Measurements from ENCODE around the gene STAG3. TPM values are rescaled to one million over a fixed set of nuclear protein-coding genes. Genes with fewer than 3 reads are reported as not detected.
"Not testable (repeated sequence)": the region's sequence is repeated elsewhere in the genome, so short reads cannot be mapped to it uniquely, and the experiment has no call there.

STAG3 gene
- polyA plus RNA-seq, 1 donor from 2014 or later = 0.64 TPM

GRCh38 chr7:100222445-100223132, 44.9 kb downstream of the STAG3 start:
- Histone ChIP-seq H3K27me3 (ENCODE audit: insufficient read depth, low read depth, low read length) (no peaks in the 10 kb centered on the region), H3K4me3 (ENCODE audit: low read length) (no peak overlapping the region), H3K79me2 (replicated peaks; ENCODE audit: insufficient read depth, low read length) (no peaks in the 10 kb centered on the region), H3K9me3 (ENCODE audit: low read length) (no peaks in the 10 kb centered on the region), H3K27ac (ENCODE audit: low read length) (no peak overlapping the region), H3K36me3 (ENCODE audit: insufficient read depth, low read length) (no peaks in the 10 kb centered on the region), H3K9me2 (ENCODE audit: insufficient read depth, low read length) (no peaks in the 10 kb centered on the region), H3K9ac (ENCODE audit: low read length) (no peak overlapping the region), H4K20me1 (ENCODE audit: insufficient read depth) (no peaks in the 10 kb centered on the region), H3F3A (ENCODE audit: insufficient read depth, low read length, poor library complexity, severe bottlenecking) (no peaks in the 10 kb centered on the region), H2AFZ (ENCODE audit: low read depth, low read length) (no peak overlapping the region), H3K4me2 (ENCODE audit: low read length) (no peak overlapping the region)
- TF ChIP-seq CTCF (IDR thresholded peaks at IDR 0.05; ENCODE audit: poor library complexity, severe bottlenecking) (no peak), EZH2 (IDR thresholded peaks at IDR 0.05; ENCODE audit: borderline replicate concordance, insufficient read depth, low read length, poor library complexity, severe bottlenecking) (no peak), TAF1 (IDR thresholded peaks at IDR 0.05; ENCODE audit: low read depth) (no peak), RAD21 (conservative IDR thresholded peaks at IDR 0.05) (no peak), REST (IDR thresholded peaks at IDR 0.05; ENCODE audit: borderline replicate concordance) (no peak), MXI1 (conservative IDR thresholded peaks at IDR 0.05; ENCODE audit: poor library complexity, severe bottlenecking) (no peak), EP300 (conservative IDR thresholded peaks at IDR 0.05; ENCODE audit: poor library complexity, severe bottlenecking) (no peak), POLR2AphosphoS5 (IDR thresholded peaks at IDR 0.05) (no peak), SMC3 (conservative IDR thresholded peaks at IDR 0.05; ENCODE audit: poor library complexity) (no peak)

GRCh38 chr7:100223376-100223927, 45.7 kb downstream of the STAG3 start:
- not testable (repeated sequence) for H3K4me3 ChIP-seq (ENCODE audit: low read length); H3K36me3 ChIP-seq (ENCODE audit: insufficient read depth, low read length); H3K79me2 ChIP-seq (replicated peaks; ENCODE audit: insufficient read depth, low read length); H3K9me2 ChIP-seq (ENCODE audit: insufficient read depth, low read length); H3F3A ChIP-seq (ENCODE audit: insufficient read depth, low read length, poor library complexity, severe bottlenecking); H4K20me1 ChIP-seq (ENCODE audit: insufficient read depth); H3K4me2 ChIP-seq (ENCODE audit: low read length); H2AFZ ChIP-seq (ENCODE audit: low read depth, low read length); H3K9me3 ChIP-seq (ENCODE audit: low read length); H3K27ac ChIP-seq (ENCODE audit: low read length); H3K9ac ChIP-seq (ENCODE audit: low read length); H3K27me3 ChIP-seq (ENCODE audit: insufficient read depth, low read depth, low read length)

- H4K20me1 ChIP-seq (ENCODE audit: insufficient read depth); H3K79me2 ChIP-seq (replicated peaks; ENCODE audit: insufficient read depth, low read length); H3K4me2 ChIP-seq (ENCODE audit: low read length); H3F3A ChIP-seq (ENCODE audit: insufficient read depth, low read length, poor library complexity, severe bottlenecking); H3K27ac ChIP-seq (ENCODE audit: low read length); H3K9me3 ChIP-seq (ENCODE audit: low read length); H2AFZ ChIP-seq (ENCODE audit: low read depth, low read length); H3K9me2 ChIP-seq (ENCODE audit: insufficient read depth, low read length); H3K27me3 ChIP-seq (ENCODE audit: insufficient read depth, low read depth, low read length); H3K4me3 ChIP-seq (ENCODE audit: low read length); H3K9ac ChIP-seq (ENCODE audit: low read length); H3K36me3 ChIP-seq (ENCODE audit: insufficient read depth, low read length): not testable (repeated sequence)
These were observed 47.2 kb downstream of the STAG3 start for GRCh38 chr7:100224891-100225290.

GRCh38 chr7:100234660-100235317, 57.1 kb downstream of the STAG3 start:
- H3K4me3 ChIP-seq (ENCODE audit: low read length); H4K20me1 ChIP-seq (ENCODE audit: insufficient read depth); H2AFZ ChIP-seq (ENCODE audit: low read depth, low read length); H3K79me2 ChIP-seq (replicated peaks; ENCODE audit: insufficient read depth, low read length); H3K4me2 ChIP-seq (ENCODE audit: low read length); H3K36me3 ChIP-seq (ENCODE audit: insufficient read depth, low read length); H3K9ac ChIP-seq (ENCODE audit: low read length); H3K9me2 ChIP-seq (ENCODE audit: insufficient read depth, low read length); H3K9me3 ChIP-seq (ENCODE audit: low read length); H3F3A ChIP-seq (ENCODE audit: insufficient read depth, low read length, poor library complexity, severe bottlenecking); H3K27me3 ChIP-seq (ENCODE audit: insufficient read depth, low read depth, low read length); H3K27ac ChIP-seq (ENCODE audit: low read length): not testable (repeated sequence)

- H3K4me3 ChIP-seq (ENCODE audit: low read length); H3K36me3 ChIP-seq (ENCODE audit: insufficient read depth, low read length): not testable (repeated sequence)
These were observed 62.3 kb downstream of the STAG3 start for GRCh38 chr7:100239975-100240374.

More at GRCh38 chr7:100239975-100240374, 62.3 kb downstream of the STAG3 start:
- H3K79me2 ChIP-seq (replicated peaks; ENCODE audit: insufficient read depth, low read length); H4K20me1 ChIP-seq (ENCODE audit: insufficient read depth); H3F3A ChIP-seq (ENCODE audit: insufficient read depth, low read length, poor library complexity, severe bottlenecking); H3K9me3 ChIP-seq (ENCODE audit: low read length); H3K27me3 ChIP-seq (ENCODE audit: insufficient read depth, low read depth, low read length); H2AFZ ChIP-seq (ENCODE audit: low read depth, low read length); H3K4me2 ChIP-seq (ENCODE audit: low read length); H3K9ac ChIP-seq (ENCODE audit: low read length); H3K9me2 ChIP-seq (ENCODE audit: insufficient read depth, low read length); H3K27ac ChIP-seq (ENCODE audit: low read length): not testable (repeated sequence)
